Coronary artery (tissue), 2 donors: Measurements from ENCODE around the gene OR2A5.

Experiments used
- DNase-seq: peaks from one replicate; pipeline ENCODE4 v3.0.0-alpha.2; 2017; ENCODE audit warnings: low spot score
- H3K27ac ChIP-seq, 2 donors: fragments of 200-600 bp; sonication (generic); one replicate each; pipeline ENCODE4 v1.5.1; 2016 to 2019
- H3K4me3 ChIP-seq: fragments of 200-600 bp; sonication (generic); 2 replicates; pipeline ENCODE4 v1.5.1; 2016; ENCODE audit warnings: mild to moderate bottlenecking, moderate library complexity
- CTCF ChIP-seq: fragments of 200-600 bp; sonication (generic); IDR thresholded peaks from one replicate; pipeline ENCODE4 v1.5.1; 2019; ENCODE audit warnings: antibody characterized with exemption

Gene OR2A5

DNA sequence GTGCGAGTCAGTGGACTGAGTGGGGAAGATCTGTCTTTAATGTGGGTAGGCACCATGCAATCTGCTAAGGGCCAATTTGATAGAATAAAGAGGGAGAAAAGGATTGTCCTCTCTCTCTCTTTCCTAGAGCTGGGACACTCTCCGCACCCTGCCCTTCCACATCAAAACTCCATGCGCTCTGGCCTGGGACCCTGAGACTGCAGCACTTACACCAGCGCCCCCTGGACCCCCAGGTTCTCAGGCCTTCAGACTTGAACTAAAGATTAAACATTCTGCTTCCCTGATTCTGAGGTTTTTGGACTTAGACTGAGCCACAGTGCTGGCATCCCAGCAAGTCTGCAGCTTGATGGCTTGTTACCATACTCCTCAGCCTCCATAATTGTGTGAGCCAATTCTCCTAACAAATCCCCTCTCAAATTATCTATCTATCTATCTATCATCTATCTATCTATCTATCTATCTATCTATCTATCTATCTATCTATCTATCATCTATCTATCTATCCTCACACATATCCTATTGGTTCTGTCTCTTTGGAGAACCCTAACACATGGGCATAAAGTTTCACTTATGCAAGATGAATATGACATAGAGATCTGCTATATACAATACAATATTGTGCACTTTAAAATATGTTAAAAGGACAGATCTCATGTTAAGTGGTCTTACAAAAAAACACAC is 22.4 kb upstream of the OR2A5 start:
- TF ChIP-seq CTCF = no peak
- Histone ChIP-seq H3K27ac (no peak overlapping the region), H3K4me3 (no peak overlapping the region)
- DNase-seq = no peak

- no peak for DNase-seq
Observed at GRCh38 chr7:144027070-144027469, 21.7 kb upstream of the OR2A5 start.

DNA sequence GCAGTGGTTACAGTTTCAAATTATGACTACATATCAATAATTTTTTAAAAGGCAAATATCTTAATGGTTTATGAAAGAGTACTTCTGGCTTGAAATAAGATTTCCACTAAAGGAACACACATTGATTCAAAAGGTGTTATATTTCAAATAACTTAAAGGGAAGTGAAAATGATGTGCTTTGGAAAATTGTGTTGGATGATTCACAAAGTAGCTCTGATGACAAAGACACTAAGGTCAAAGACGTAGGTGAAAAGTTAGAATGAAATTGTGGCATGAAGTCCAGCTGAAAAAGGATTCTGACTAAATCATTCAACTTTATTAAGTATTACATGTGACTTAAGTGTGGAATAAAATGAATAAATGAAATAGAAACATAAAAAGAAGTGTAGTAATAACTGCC is 20.8 kb upstream of the OR2A5 start:
- DNase-seq = no peak
- no peak overlapping the region for H3K4me3 ChIP-seq
- no peak overlapping the region for H3K27ac ChIP-seq
- no peak for TF ChIP-seq CTCF

More at GRCh38 chr7:144027070-144027469, 21.7 kb upstream of the OR2A5 start:
- Histone ChIP-seq H3K4me3 (no peak overlapping the region), H3K27ac (no peak overlapping the region)
- TF ChIP-seq CTCF = no peak

DNA sequence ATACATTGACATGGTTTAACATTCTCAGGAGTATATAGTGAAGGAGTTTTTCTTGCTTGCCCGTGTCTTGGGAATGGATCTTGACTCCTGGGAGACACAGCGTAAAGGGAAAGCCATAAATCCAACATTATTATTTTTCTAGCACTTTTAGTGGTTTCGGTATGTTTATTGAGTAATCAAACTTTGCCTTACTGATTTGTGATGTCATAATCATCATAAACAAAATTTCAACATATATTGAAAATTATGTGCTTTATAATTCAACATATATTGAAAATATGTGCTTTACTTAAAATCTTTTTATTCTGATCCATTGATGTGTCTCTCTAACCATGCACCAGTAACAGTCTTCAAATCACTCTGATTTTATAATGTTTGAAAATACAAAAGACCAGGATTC is 20.2 kb upstream of the OR2A5 start:
- DNase-seq = no peak
- no peak for TF ChIP-seq CTCF
- no peak overlapping the region for H3K4me3 ChIP-seq
- H3K27ac ChIP-seq = no peak overlapping the region

- Histone ChIP-seq H3K4me3 (no peak overlapping the region), H3K27ac (no peak overlapping the region)
- TF ChIP-seq CTCF = no peak
- DNase-seq = no peak
Observed at GRCh38 chr7:144032516-144032915, 16.2 kb upstream of the OR2A5 start.

- no peak for DNase-seq
- Histone ChIP-seq H3K4me3 (no peak overlapping the region), H3K27ac (no peak overlapping the region)
- TF ChIP-seq CTCF = no peak
Observed at GRCh38 chr7:144032985-144033709, 15.6 kb upstream of the OR2A5 start.

DNA sequence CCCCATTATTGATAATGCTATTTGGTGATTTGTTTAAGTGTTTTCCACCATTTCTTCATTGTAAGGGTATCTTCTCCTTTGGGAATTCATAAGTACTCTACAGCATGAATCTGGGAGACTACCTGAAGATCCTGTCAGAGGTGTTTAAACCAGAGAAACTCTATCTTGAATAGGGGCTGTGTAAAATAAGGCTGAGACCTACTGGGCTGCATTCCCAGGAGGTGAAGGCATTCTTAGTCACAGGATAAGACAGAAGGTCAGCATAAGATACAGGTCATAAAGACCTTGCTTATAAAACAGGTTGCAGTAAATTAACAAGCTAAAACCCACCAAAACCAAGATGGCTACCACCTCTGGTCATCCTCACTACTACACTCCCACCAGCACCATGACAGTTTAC is 13.4 kb upstream of the OR2A5 start:
- TF ChIP-seq CTCF = no peak
- Histone ChIP-seq H3K27ac (no peak overlapping the region), H3K4me3 (no peak overlapping the region)
- no peak for DNase-seq
